RKO (cell line): ENCODE measurements around the gene KLHL26.

Experiments
- DNase-seq: peaks from one replicate; pipeline ENCODE4 v3.0.0-alpha.2; 2016; ENCODE audit warnings: low spot score

Gene KLHL26

DNA sequence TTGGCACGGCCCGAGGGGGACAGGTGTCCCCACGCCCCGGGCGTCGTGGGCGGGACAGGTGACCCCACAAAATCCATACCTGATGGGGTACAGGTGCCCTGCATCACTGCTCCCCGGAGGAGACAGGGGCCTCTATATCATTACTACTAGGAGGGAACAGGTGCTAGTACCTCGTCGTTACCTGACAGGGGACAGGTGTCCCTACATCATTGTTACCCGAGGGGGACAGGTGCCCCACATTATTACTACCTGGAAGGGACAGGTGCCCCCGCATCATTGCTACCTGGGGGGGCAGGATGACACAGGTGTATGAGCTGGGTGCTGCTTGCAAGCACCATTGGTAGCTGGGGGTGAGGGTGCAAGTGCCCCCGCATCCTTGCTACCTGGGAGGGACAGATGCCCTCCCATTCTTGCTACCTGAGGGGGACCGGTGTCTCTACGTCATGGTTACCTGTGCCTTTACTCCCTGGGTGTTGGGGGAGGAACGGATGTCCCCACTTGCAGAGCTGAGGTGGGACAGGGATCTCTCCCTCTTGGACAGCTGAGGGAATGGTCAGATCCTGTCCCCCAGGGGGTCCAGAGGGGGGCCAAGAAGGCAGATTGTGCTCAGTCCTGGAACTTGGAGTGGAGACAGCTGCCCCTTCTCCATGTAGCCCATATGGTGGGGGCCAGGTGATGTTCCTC lies 47.3 kb downstream of the KLHL26 start:
- DNase-seq, result no peak

DNA sequence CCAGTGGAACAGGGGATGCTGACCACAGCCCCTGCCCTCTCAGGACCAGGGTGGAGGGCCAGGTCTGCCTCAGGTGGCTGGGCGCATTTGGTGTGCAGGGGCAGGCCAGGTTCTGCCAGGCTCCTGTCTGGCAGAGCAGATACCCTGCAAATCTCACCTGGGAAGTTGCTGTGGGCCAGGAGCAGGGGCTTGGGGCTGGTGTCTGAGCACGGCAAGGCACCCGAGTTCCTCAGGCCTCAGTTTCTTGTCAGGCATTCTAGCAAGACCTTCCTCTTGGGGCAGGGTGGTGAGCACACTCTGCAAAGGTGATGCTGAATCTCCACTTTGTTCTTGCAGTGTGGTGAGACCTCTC lies 47.8 kb downstream of the KLHL26 start:
- DNase-seq, result no peak

DNA sequence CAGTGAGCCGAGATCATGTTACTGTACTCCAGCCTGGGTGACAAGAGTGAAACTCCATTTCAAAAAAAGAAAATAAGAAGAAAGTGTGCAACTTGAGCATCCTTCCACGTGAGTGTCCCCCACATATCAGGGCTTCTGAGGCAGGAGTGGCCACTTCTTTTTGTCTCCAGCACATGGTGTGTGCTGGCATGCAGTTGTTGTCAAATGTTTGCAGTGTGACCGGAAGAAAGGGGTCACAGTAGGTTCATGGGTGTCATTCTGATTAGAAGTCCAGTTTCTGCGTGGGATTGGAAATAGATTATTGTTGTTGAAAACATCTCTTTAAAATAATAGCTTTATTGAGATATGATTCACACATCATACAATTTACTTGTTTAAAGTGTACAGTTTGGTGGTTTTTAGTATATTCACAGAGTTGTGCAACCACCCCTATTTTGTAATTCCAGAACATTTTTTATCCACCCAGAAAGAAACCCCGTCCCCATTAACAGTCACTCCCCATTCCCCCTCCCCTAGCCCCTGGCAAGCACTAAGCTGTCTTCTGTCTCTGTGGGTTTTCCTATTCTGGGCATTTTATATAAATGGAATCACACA lies 48.9 kb downstream of the KLHL26 start:
- DNase-seq, result no peak

DNA sequence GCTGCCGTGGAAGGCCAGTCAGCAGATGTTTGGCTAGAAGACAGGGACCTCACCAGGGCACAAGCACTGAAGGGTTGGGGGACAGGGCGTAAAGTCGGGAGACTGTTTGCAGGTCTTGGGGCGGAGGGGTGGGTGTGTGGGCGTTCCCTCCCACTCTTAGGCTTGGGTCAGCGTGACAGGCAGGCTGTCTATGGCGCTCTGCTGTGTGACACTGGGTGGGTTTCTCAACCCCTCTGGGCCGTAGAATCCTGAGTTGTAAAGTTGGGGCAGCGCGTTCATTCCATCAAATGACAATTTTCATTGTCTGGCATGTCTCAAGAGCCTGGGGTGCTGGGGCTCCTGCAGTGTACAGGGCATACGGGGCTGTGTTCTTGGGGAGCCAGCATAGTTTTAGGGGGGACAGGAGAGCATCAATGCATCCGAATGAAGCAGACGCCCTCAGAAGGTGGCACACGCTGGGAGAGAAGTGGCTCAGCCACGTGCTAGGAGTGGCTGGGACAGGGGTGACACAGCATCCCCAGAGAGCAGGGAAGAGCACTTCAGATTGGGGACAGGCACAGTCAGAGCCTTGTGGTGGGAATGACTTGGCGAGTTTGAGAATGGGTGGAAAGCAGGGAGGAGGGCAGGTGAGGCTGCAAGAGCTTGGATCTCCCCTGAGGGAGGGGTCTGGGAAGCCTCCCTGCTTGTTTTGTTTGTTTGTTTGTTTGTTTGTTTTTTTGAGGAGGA lies 51.1 kb downstream of the KLHL26 start:
- no peak for DNase-seq

DNA sequence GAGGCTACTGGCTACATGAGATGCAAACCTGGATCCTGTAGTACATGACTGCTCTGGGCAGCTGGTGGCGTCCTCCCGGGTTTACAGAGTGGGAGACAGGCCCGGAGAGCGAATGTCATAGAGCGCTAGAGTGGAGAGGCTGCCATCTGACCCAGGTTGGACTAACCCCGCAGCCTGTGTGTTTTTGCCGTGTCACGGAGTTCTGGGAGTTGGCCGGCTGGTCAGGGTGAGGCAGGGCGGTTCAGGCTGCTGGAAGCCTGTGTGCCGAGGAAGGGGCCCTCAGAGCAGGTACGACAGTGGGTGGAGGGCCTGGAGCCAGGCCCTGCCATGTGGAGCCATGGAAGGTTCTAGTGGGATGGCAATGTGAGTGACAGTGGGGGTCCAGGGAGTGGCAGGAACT lies 59.2 kb downstream of the KLHL26 start:
- no peak for DNase-seq

DNA sequence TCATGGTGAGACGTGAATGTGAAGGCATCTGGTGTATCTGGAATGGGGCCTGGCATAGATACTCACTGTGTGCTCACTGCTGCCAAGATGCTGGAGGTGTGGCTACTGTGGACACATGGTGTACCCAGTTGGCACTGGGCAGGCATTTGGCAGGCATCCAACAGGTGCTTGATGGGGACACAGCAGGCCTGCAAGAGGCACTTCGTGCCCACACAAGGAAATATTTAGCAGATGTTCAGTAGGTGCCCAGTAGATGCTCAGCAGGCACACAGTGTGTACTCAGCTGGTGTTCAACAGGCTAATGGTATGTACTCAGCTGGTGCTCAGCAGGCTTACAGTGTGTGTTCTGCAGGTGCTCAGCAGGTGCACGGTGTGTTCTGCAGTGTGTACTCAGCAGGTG lies 60.9 kb downstream of the KLHL26 start:
- DNase-seq, result no peak

DNA sequence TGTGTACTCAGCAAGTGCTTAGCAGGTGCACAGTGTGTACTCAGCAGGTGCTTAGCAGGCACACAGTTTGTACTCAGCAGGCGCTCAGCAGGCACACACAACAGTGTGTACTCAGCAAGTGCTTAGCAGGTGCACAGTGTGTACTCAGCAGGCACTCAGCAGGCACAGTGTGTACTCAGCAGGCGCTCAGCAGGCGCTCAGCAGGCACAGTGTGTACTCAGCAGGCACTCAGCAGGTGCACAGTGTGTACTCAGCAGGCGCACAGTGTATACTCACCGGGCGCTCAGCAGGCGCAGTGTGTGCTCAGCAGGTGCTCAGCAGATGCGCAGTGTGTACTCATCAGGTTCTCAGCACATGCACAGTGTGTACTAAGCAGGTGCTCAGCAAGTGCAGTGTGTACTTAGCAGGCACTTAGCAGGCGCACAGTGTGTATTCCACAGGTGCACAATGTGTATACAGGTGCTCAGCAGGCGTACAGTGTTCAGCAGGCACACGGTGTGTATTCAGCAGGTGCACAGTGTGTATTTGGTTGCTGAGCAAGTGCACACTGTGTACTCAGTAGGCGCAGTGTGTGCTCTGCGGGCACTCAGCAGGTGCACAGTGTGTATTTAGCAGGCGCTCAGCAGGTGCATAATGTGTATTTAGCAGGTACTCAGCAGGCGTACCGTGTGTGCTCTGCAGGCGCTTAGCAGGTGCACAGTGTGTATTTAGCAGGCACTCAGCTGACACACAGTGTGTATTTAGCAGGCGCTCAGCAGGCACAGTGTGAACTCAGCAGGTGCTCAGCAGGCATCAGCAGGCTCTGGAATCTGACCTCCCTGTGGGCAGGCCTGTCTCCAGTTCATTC lies 61.7 kb downstream of the KLHL26 start:
- DNase-seq, result no peak

DNA sequence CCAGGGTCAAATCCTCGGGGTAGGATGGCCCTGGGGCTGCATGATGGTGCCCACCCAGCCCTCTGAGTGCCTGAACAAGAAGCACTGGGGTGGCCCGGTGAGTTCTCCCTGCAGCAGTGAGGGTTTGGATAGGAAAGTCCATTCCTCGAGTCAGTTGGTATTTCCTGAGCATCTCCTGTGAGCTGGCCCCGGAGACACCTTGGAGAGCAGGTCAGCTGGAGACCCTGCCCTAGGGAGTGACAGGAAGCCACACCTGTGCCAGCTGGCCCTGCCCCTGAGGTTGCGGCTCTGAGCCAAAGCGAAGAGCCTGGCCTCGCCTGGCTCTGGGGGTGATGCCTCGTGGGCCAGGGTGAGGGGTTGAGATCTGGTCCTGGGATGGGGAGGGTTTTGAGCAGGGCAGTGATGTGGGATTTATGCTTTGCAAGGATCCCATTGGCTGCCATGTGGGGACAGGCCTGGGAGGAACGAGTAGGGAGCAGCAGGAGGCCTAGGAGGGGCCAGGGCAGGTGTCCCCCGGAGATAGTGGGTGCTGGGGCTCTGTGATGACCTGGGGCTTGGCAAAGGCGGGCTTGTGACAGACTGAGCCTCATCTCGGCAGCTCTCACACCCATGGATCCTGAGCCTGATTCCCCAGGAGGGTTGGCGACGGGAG lies 62.7 kb downstream of the KLHL26 start:
- no peak for DNase-seq

DNA sequence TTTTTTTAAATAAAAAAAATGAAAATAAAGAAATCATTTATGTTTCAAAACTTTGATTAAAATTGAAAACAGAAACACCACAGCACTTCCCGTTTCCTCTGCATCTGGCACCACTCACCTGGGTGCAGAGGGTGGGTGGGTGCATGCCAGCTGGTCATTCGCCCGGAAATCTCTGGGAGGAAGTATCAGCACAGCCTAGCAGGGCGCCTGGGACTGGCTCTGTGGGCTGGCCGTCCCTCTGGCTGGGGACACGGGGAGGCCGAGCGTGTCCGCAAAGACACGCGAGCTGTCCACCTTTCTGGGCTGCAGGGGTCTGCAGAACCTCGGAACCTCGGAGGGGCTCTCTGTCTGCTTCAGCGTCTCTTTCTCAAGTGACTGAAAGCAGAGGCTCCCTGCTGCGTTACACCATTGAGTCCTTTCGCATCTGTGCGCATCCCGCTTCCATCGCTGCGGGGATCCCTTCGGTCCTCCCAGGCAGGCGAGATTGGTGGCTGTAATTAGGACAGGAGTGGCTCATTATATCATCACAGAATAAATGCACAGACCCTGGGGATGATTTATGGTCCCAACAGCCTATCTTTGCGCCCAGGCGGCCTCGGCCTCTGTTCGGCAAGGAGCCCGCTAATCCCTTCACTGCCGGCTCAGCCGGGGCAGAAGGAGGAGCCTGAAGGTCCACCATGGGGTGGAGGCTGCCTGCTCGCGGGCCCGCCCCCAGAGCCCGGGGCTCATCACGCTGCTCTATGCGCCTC lies 63.8 kb downstream of the KLHL26 start:
- DNase-seq, result no peak

DNA sequence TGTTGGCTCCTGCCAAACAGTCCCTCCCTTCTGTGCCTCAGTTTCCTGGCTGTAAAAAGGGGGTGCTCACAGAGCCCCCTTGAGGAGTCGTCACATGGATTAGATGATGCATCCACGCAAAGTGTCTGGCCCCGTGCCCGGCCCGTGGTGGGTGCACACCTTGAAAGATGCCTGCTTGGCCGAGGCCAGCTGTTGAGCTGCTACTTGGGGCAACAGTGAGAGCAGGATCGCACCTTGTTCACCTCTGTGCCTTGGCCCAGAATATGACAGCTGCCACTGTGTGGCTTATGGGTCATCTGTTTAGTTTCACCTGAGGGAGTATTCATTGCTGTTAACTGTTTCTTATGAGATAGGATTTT lies 64.4 kb downstream of the KLHL26 start:
- DNase-seq, result no peak

DNA sequence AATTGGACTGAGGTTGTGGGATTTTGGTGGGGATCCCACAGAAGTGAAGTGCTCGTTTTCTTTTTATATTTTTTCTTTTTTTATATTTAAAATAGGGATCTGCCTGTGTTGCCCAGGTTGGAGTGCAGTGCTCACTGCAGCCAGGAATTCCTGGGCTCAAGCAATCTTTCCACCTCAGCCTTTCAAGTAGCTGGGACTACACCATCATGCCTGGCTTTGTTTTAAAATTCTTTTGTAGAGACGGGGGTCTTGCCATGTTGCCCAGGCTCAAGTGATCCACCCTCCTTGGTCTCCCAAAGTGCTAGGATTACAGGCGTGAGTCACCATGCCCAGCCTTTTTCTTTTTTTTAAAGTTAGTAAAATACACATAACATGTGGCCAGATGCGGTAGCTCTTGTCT lies 67.2 kb downstream of the KLHL26 start:
- DNase-seq, result no peak

DNA sequence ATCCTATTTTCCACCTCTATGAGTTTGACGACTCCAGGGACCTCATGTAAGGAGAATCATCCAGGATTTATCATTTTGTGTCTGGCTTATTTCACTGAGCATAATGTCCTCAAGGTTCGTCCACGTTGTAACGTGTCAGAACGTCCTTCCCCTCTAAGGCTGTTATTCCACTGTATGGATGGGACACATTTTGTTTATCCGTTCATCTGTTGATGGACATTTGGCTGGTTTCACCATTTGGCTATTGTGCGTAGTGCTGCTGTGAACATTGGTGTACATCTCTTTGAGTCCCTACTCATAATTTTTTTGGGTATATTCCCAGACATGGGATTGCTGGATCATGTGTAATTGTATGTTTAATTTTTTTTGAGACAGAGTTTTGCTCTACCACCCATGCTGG lies 68.1 kb downstream of the KLHL26 start:
- DNase-seq, result no peak

DNA sequence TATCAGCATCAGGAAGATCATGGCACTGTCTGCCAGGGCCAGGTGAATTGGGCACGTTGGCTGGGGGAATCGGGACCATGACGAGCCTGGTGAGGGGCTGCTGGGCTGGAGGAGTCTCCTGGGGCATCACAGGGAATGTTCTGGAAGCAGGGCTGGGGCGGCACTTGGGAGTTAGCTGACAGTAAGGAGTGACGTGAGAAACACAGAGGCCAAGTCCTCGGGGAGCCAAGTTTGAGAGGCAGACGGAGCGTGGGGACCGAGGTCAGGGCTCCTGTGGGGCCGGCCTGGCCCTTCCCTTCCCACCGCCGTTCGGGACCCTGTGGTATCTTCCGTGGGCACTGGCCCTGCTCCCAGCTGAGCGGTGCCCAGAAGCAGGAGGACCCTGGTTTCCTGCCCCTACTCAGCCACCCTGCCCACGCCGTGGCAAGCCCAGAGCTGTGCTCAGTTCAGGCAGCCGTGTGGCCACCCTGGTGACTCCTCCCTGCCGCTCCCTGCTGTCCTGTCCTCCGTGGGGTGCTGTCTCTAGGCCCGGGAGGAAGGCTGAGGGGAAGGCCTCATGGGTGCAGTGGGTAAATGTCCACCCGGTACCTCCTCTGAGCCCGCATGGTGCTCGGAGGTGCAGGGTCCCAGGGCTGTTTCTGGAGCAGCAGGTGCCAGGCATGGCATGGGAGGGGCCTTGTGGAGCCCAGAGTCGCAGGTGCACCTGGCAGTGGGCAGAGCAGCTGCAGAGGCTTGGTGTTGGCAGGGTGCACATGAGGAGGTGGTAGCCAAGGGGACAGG lies 71.8 kb downstream of the KLHL26 start:
- no peak for DNase-seq

DNA sequence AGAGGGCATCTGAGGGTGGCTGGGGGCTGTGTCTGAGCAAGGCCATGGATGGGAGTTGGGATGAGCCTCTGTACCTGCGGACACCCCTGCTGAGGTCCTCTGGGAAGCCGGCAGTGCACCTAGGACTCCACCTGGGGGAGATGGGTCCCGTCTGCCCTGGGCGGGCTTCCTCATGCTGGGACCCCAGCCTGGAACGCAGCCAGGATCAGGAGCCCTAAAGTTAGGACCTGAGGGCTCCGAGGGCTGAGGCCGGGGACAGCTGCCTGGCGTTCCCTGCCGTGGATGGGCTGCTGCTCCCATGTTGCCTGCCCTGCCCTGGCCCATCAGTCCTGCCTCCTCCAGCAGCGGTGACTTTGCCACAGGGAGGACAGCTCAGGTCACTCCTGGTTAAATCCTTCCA lies 72.7 kb downstream of the KLHL26 start:
- no peak for DNase-seq

DNA sequence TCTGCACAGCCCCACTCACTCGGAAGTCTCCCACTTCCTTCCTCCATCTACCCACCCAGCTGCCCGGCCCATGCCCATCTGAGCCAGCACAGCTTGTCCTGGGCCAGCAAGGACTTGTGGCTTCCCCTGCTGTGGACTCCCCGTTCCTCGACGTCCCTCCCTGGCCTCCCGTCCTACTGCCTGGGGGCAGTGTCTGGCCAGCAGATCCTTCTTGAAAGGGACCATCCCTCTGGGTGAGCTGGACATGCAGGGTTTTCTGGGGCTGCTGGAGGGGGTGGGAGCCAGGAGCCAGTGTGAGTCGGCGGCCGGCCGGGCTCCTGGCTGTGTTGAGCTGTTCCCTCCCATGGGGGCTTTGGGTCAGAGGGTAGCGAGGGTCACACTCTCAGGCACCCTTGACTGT lies 73.4 kb downstream of the KLHL26 start:
- no peak for DNase-seq

DNA sequence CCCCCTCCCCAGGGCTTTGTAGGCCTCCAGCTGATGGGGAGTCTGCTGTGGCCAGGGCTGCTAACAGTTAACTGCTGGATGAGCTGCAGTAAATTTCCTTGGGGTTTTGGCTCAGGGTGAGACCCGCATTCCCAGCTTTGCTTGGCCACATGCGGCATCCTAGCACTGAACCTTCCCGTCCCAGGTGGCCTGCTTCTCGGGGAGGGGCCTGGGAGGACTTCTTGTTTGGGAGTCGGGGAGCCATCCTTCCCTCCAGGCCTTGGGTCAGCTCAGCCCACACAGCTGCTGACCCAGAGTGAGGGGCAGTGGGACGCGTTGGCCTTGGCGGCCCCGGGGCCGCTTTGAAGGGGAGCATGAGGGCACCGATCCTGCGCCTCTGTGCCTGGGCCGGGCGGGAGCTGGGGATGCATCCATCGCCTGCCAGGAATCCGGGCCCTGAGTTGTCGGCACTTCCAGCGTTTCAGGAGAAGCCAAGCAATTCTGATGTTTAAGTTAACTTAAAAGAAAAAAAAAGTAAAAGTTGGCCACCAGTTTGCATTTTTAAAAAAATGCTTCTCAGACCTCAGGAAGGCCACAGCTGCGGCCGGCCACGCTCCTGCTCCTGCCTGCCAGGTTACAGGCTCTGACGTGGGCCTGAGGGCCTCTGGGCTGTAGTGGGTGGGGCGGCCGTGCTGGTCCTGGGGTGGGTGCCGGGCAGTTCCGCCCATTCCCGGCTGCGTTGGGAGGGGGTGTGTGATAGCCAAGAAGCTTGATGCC lies 74.3 kb downstream of the KLHL26 start:
- DNase-seq, result no peak

DNA sequence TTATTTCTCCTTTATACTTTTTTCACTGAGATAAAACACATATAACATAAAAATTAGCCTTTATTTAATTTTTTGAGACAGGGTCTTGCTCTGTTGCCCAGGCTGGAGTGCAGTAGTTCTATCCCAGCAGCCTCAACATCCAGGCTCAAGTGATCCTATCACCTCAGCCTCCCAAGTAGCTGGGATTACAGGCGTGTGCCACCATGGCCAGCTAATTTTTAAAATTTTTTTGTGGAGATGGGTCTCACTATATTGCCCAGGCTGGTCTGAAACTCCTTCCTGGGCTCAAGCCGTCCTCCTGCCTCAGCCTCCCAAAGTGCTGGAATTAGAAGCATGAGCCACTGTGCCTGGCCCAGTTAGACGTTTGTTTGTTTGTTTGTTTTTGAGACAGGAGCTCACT lies 75.1 kb downstream of the KLHL26 start:
- no peak for DNase-seq

DNA sequence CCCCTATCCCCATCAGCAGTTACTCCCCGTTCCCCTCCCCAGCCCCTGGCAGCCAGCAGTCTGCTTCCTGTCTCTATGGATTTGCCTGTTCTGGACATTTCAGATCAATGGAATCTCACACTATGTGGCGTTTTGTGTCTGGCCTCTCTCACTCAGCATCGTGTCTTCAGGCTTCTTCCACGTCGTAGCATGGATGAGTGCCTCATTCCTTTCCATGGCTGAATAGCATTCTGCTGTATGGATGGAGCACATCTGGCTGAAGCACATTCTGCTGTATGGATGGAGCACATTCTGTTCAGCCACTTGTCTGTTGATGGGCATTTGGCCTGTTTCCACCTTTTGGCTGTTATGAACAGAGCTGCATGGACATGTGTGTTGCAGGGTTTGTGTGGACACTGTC lies 76.2 kb downstream of the KLHL26 start:
- DNase-seq, result no peak

DNA sequence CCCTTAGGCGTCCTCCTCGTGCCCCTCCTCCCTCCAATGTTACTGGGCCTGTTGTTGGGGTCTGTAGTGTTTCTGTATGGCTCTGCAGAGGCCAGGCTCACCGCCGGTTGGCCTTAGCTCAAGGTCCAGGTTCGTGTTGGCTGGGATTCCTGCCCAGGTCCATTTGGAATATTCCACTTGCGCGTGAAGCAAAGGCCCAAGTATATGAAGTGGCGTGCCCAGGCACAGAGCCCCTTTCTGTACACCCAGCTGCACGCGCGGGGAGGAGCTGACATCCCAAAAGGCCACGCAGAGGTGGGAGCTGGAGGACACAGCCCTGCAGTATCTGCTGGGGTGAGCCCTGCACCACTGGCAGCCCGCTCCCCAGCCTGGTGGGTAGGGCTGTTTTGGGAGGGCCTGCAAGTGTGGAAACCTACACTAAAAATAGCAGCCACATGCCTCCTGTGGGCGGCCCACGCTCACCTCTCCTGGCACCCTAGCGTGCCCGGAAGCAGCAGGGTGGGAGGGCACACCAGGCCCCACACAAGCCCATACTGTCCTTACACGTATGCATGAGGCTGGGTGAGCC lies 76.8 kb downstream of the KLHL26 start:
- DNase-seq, result no peak

DNA sequence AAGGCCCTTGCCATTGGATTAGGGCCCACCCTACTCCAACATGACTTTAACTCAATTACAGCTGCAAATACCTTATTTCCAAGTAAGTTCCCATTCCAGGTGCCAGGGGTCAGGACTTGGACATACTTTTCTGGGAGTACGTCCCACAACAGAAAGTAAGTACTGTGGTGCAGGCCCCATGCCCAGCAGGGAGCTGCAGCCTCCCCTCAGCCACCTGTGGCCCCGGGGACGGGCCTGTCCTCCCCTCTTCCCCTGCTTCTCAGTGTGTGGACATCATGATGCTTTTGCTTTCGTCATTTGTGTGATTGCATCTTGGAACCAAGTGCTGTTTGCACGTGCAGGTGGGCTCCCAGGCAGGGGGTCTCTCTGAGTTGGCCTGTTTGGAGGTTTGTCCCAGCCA lies 78.6 kb downstream of the KLHL26 start:
- no peak for DNase-seq
